ENCODE results near the gene KIRREL3.
A peak's percentile ranks its signal among the peaks of the same experiment; 100 is the strongest.

KIRREL3 gene

GRCh38 chr11:126997196-126997595, 3.4 kb downstream of the KIRREL3 start:
- no peak for DNase-seq (ENCODE audit: low spot score)

- no peak for DNase-seq (ENCODE audit: low spot score)
These were observed 4.3 kb downstream of the KIRREL3 start for GRCh38 chr11:126996036-126996804.

- no peak for DNase-seq (ENCODE audit: low spot score)
These were observed 7.0 kb downstream of the KIRREL3 start for GRCh38 chr11:126993599-126993998.

- no peak for DNase-seq (ENCODE audit: low spot score)
These were observed 7.8 kb downstream of the KIRREL3 start for GRCh38 chr11:126992804-126993111.

- DNase-seq (ENCODE audit: low spot score) = no peak
These were observed 8.3 kb downstream of the KIRREL3 start for GRCh38 chr11:126992065-126992803.

GRCh38 chr11:126991596-126991995, 9.0 kb downstream of the KIRREL3 start:
- no peak for DNase-seq (ENCODE audit: low spot score)

GRCh38 chr11:126990716-126991480, 9.7 kb downstream of the KIRREL3 start:
- no peak for DNase-seq (ENCODE audit: low spot score)

GRCh38 chr11:126989942-126990715, 10.4 kb downstream of the KIRREL3 start:
- DNase-seq (ENCODE audit: low spot score) = peak; percentile 30

GRCh38 chr11:126988655-126989054, 11.9 kb downstream of the KIRREL3 start:
- no peak for DNase-seq (ENCODE audit: low spot score)

- no peak for DNase-seq (ENCODE audit: low spot score)
These were observed 18.9 kb downstream of the KIRREL3 start for GRCh38 chr11:126981635-126982034.

- no peak for DNase-seq (ENCODE audit: low spot score)
These were observed 21.7 kb downstream of the KIRREL3 start for GRCh38 chr11:126978911-126979310.

- no peak for DNase-seq (ENCODE audit: low spot score)
These were observed 22.4 kb downstream of the KIRREL3 start for GRCh38 chr11:126978165-126978564.

GRCh38 chr11:126973051-126973450, 27.5 kb downstream of the KIRREL3 start:
- DNase-seq (ENCODE audit: low spot score) = no peak

GRCh38 chr11:126971305-126971704, 29.3 kb downstream of the KIRREL3 start:
- no peak for DNase-seq (ENCODE audit: low spot score)

GRCh38 chr11:126969865-126970479, 30.6 kb downstream of the KIRREL3 start:
- no peak for DNase-seq (ENCODE audit: low spot score)

GRCh38 chr11:126968915-126969314, 31.7 kb downstream of the KIRREL3 start:
- DNase-seq (ENCODE audit: low spot score) = no peak

GRCh38 chr11:126965331-126965730, 35.2 kb downstream of the KIRREL3 start:
- no peak for DNase-seq (ENCODE audit: low spot score)

GRCh38 chr11:126963603-126964363, 36.8 kb downstream of the KIRREL3 start:
- DNase-seq (ENCODE audit: low spot score) = no peak

GRCh38 chr11:126963115-126963514, 37.5 kb downstream of the KIRREL3 start:
- DNase-seq (ENCODE audit: low spot score) = no peak

GRCh38 chr11:126959700-126960099, 40.9 kb downstream of the KIRREL3 start:
- DNase-seq (ENCODE audit: low spot score) = no peak

- DNase-seq (ENCODE audit: low spot score) = no peak
These were observed 43.9 kb downstream of the KIRREL3 start for GRCh38 chr11:126956635-126957034.
